Measurements from ENCODE around the gene AHDC1.

Gene AHDC1

GRCh38 chr1:27489973-27490741, 113.8 kb downstream of the AHDC1 start, which contains the start of gene WASF2:
Gene WASF2 (minus strand): TSS chr1:27490167. CDS start chr1:27428890, 61,277 bp downstream.
- TF ChIP-seq POLR2A (IDR thresholded peaks at IDR 0.05; ENCODE audit: low read length) = peak; percentile 90
- no peak for TF ChIP-seq GATA1 (IDR thresholded peaks at IDR 0.05; ENCODE audit: low read depth, low read length)
- DNase-seq = peak; percentile 99

- TF ChIP-seq GATA1 (IDR thresholded peaks at IDR 0.05; ENCODE audit: low read depth, low read length) (no peak), POLR2A (IDR thresholded peaks at IDR 0.05; ENCODE audit: low read length) (no peak)
- peak; percentile 78 to 82 for DNase-seq
Observed at GRCh38 chr1:27489501-27489972, 114.4 kb downstream of the AHDC1 start.

GRCh38 chr1:27487966-27488884, 115.7 kb downstream of the AHDC1 start:
- TF ChIP-seq GATA1 (IDR thresholded peaks at IDR 0.05; ENCODE audit: low read depth, low read length) (no peak), POLR2A (IDR thresholded peaks at IDR 0.05; ENCODE audit: low read length) (peak; percentile 29)

GRCh38 chr1:27485363-27485762, 118.6 kb downstream of the AHDC1 start:
- no peak for TF ChIP-seq POLR2A (IDR thresholded peaks at IDR 0.05; ENCODE audit: low read length)
- no peak for TF ChIP-seq GATA1 (IDR thresholded peaks at IDR 0.05; ENCODE audit: low read depth, low read length)
- no peak for DNase-seq

More at GRCh38 chr1:27487966-27488884, 115.7 kb downstream of the AHDC1 start:
- DNase-seq = peak in 1 of 2 experiments; percentile 54

Data from erythroblast (primary cell).